BLaER1 (cell line): ENCODE measurements around the gene GSDME.

Source experiments
- H3K27ac ChIP-seq: shearing (Covaris generic); formaldehyde crosslinking; 2 replicates; pipeline ENCODE4 v1.8.1; 2022
- H3K27me3 ChIP-seq: shearing (Covaris generic); formaldehyde crosslinking; 2 replicates; pipeline ENCODE4 v1.8.1; 2022
- H3K36me3 ChIP-seq: shearing (Covaris generic); formaldehyde crosslinking; 2 replicates; pipeline ENCODE4 v1.8.1; 2022
- H3K4me1 ChIP-seq: shearing (Covaris generic); formaldehyde crosslinking; 2 replicates; pipeline ENCODE4 v1.8.1; 2022
- H3K4me2 ChIP-seq: shearing (Covaris generic); formaldehyde crosslinking; 2 replicates; pipeline ENCODE4 v1.8.1; 2022
- H3K4me3 ChIP-seq: shearing (Covaris generic); formaldehyde crosslinking; 2 replicates; pipeline ENCODE4 v1.8.1; 2022
- H3K9ac ChIP-seq: shearing (Covaris generic); formaldehyde crosslinking; 2 replicates; pipeline ENCODE4 v1.8.1; 2022
- H3K9me3 ChIP-seq: shearing (Covaris generic); formaldehyde crosslinking; 2 replicates; pipeline ENCODE4 v1.8.1; 2022
- H4K20me1 ChIP-seq: shearing (Covaris generic); formaldehyde crosslinking; 2 replicates; pipeline ENCODE4 v1.8.1; 2022
- Cebpa-rat ChIP-seq: shearing (Covaris generic); IDR thresholded peaks from 2 replicates; pipeline ENCODE4 v1.8.1; 2022

Gene GSDME

GRCh38 chr7:24793982-24794648 is 36.9 kb upstream of the GSDME start:
- Histone ChIP-seq H3K9me3 (peaks cover 35% of the 10 kb centered on the region), H3K4me2 (peak overlapping the region; percentile 34; the same call in 1 of the 2 replicates), H3K9ac (no peak overlapping the region), H3K27ac (no peak overlapping the region), H3K4me3 (no peak overlapping the region), H3K27me3 (no peaks in the 10 kb centered on the region), H4K20me1 (no peaks in the 10 kb centered on the region), H3K4me1 (peaks cover 18% of the 10 kb centered on the region), H3K36me3 (0 out of 2 replicates have a peak, but pooled peaks cover 8% of the 10 kb centered on the region)
- no peak for TF ChIP-seq Cebpa-rat

- Histone ChIP-seq H3K4me1 (peaks cover 22% of the 10 kb centered on the region), H3K27ac (no peak overlapping the region), H4K20me1 (no peaks in the 10 kb centered on the region), H3K9ac (no peak overlapping the region), H3K27me3 (no peaks in the 10 kb centered on the region), H3K4me3 (no peak overlapping the region), H3K9me3 (peaks cover 41% of the 10 kb centered on the region), H3K36me3 (no peaks in the 10 kb centered on the region), H3K4me2 (no peak overlapping the region)
- TF ChIP-seq Cebpa-rat: no peak
These were observed 31.8 kb upstream of the GSDME start for GRCh38 chr7:24788961-24789576.

- TF ChIP-seq Cebpa-rat: no peak
- no peak overlapping the region for H3K4me2 ChIP-seq
- H3K9ac ChIP-seq: no peak overlapping the region
- peaks cover 18% of the 10 kb centered on the region for H3K4me1 ChIP-seq
- H3K36me3 ChIP-seq: no peaks in the 10 kb centered on the region
- no peaks in the 10 kb centered on the region for H4K20me1 ChIP-seq
- peaks cover 51% of the 10 kb centered on the region for H3K9me3 ChIP-seq
- no peak overlapping the region for H3K27ac ChIP-seq
- no peak overlapping the region for H3K4me3 ChIP-seq
- no peaks in the 10 kb centered on the region for H3K27me3 ChIP-seq
These were observed 30.8 kb upstream of the GSDME start for GRCh38 chr7:24788075-24788474.

GRCh38 chr7:24786941-24787340 is 29.7 kb upstream of the GSDME start:
- no peak for TF ChIP-seq Cebpa-rat

GRCh38 chr7:24786306-24786705 is 29.0 kb upstream of the GSDME start:
- no peak overlapping the region for H3K9ac ChIP-seq

More at GRCh38 chr7:24786941-24787340, 29.7 kb upstream of the GSDME start:
- H4K20me1 ChIP-seq: no peaks in the 10 kb centered on the region
- H3K27ac ChIP-seq: no peak overlapping the region
- H3K4me3 ChIP-seq: no peak overlapping the region
- H3K4me2 ChIP-seq: 0 out of 2 replicates have a peak overlapping the region, but pooled peaks have one; percentile 0
- no peaks in the 10 kb centered on the region for H3K27me3 ChIP-seq
- H3K9ac ChIP-seq: no peak overlapping the region
- peaks cover 9% of the 10 kb centered on the region; the same call in 1 of the 2 replicates for H3K4me1 ChIP-seq
- H3K9me3 ChIP-seq: peaks cover 53% of the 10 kb centered on the region
- no peaks in the 10 kb centered on the region for H3K36me3 ChIP-seq

GRCh38 chr7:24784277-24784676 is 27.0 kb upstream of the GSDME start:
- H4K20me1 ChIP-seq: no peaks in the 10 kb centered on the region
- no peak overlapping the region for H3K4me3 ChIP-seq
- no peak overlapping the region for H3K27ac ChIP-seq
- H3K4me1 ChIP-seq: peaks cover 8% of the 10 kb centered on the region; the same call in 1 of the 2 replicates
- H3K4me2 ChIP-seq: no peak overlapping the region
- no peaks in the 10 kb centered on the region for H3K36me3 ChIP-seq
- no peaks in the 10 kb centered on the region for H3K27me3 ChIP-seq
- peaks cover 27% of the 10 kb centered on the region for H3K9me3 ChIP-seq
- no peak overlapping the region for H3K9ac ChIP-seq
- no peak for TF ChIP-seq Cebpa-rat

More at GRCh38 chr7:24786306-24786705, 29.0 kb upstream of the GSDME start:
- Histone ChIP-seq H3K4me1 (peaks cover 8% of the 10 kb centered on the region; the same call in 1 of the 2 replicates), H3K9me3 (peaks cover 47% of the 10 kb centered on the region), H3K4me3 (no peak overlapping the region), H3K36me3 (no peaks in the 10 kb centered on the region), H3K4me2 (no peak overlapping the region), H3K27ac (no peak overlapping the region), H4K20me1 (no peaks in the 10 kb centered on the region), H3K27me3 (no peaks in the 10 kb centered on the region)
- TF ChIP-seq Cebpa-rat: no peak

GRCh38 chr7:24783698-24784097 is 26.4 kb upstream of the GSDME start:
- TF ChIP-seq Cebpa-rat: no peak
- H3K4me3 ChIP-seq: no peak overlapping the region
- no peaks in the 10 kb centered on the region for H3K36me3 ChIP-seq
- H4K20me1 ChIP-seq: no peaks in the 10 kb centered on the region
- H3K27ac ChIP-seq: no peak overlapping the region
- peaks cover 8% of the 10 kb centered on the region; the same call in 1 of the 2 replicates for H3K4me1 ChIP-seq
- no peak overlapping the region for H3K4me2 ChIP-seq
- H3K9me3 ChIP-seq: peaks cover 22% of the 10 kb centered on the region
- no peaks in the 10 kb centered on the region for H3K27me3 ChIP-seq
- H3K9ac ChIP-seq: no peak overlapping the region

- Histone ChIP-seq H3K4me3 (no peak overlapping the region), H3K4me2 (no peak overlapping the region), H3K27me3 (no peaks in the 10 kb centered on the region), H3K36me3 (no peaks in the 10 kb centered on the region), H3K4me1 (no peaks in the 10 kb centered on the region), H3K9ac (no peak overlapping the region), H3K9me3 (peaks cover 13% of the 10 kb centered on the region), H4K20me1 (no peaks in the 10 kb centered on the region), H3K27ac (no peak overlapping the region)
- TF ChIP-seq Cebpa-rat: no peak
These were observed 23.8 kb upstream of the GSDME start for GRCh38 chr7:24781106-24781505.

- Histone ChIP-seq H3K9ac (no peak overlapping the region), H3K27me3 (no peaks in the 10 kb centered on the region), H3K9me3 (peaks cover 13% of the 10 kb centered on the region), H4K20me1 (no peaks in the 10 kb centered on the region), H3K27ac (no peak overlapping the region), H3K4me3 (no peak overlapping the region), H3K4me2 (no peak overlapping the region), H3K4me1 (no peaks in the 10 kb centered on the region), H3K36me3 (no peaks in the 10 kb centered on the region)
- no peak for TF ChIP-seq Cebpa-rat
These were observed 22.0 kb upstream of the GSDME start for GRCh38 chr7:24779283-24779655.

GRCh38 chr7:24778543-24779282 is 21.4 kb upstream of the GSDME start:
- no peaks in the 10 kb centered on the region for H3K36me3 ChIP-seq
- H3K4me2 ChIP-seq: no peak overlapping the region
- no peak overlapping the region for H3K27ac ChIP-seq

More at GRCh38 chr7:24778543-24779282, 21.4 kb upstream of the GSDME start:
- Histone ChIP-seq H3K9ac (no peak overlapping the region), H3K4me1 (no peaks in the 10 kb centered on the region), H3K4me3 (no peak overlapping the region), H3K27me3 (no peaks in the 10 kb centered on the region), H3K9me3 (peaks cover 10% of the 10 kb centered on the region), H4K20me1 (no peaks in the 10 kb centered on the region)
- TF ChIP-seq Cebpa-rat: no peak
